ENCODE data around the gene ZNF609. TPM values are rescaled to one million over a fixed set of nuclear protein-coding genes. Genes with fewer than 3 reads are reported as not detected.

ZNF609 gene
- total RNA-seq, 1 experiment from 2014 or later = 9.9 TPM

GRCh38 chr15:64596701-64597476 lies 136.5 kb downstream of the ZNF609 start:
- Histone ChIP-seq H3K4me3 (ENCODE audit: low read length) (no peak overlapping the region), H3F3A (ENCODE audit: low read length, unreplicated experiment) (no peaks in the 10 kb centered on the region), H2AFZ (ENCODE audit: low read length) (no peak overlapping the region), H3K27me3 (ENCODE audit: low read length) (no peaks in the 10 kb centered on the region), H3K36me3 (ENCODE audit: low read depth, low read length) (no peaks in the 10 kb centered on the region), H3K27ac (ENCODE audit: low read length) (no peak overlapping the region), H3K79me2 (ENCODE audit: low read length) (peaks cover 5% of the 10 kb centered on the region; the same call in 1 of the 2 replicates), H3K4me1 (ENCODE audit: insufficient read depth, low read length) (peaks cover 9% of the 10 kb centered on the region), H3K4me2 (ENCODE audit: low read length) (no peak overlapping the region), H3K9me2 (replicated peaks; ENCODE audit: low read length) (no peaks in the 10 kb centered on the region), H3K9ac (ENCODE audit: low read length) (no peak overlapping the region), H4K20me1 (ENCODE audit: low read length) (no peaks in the 10 kb centered on the region), H3K9me3 (ENCODE audit: low read length) (no peaks in the 10 kb centered on the region)
- POLR2A ChIA-PET (ENCODE audit: unreplicated experiment) = interaction anchor here (0.5 kb wide), 1 partner anchor 298 kb away, joined by 5 read pairs; no protein-coding TSS in a partner anchor
- intact Hi-C loops (cut with micrococcal nuclease) = no loop called here
- DNase-seq = no peak
- ATAC-seq = no peak
- CTCF ChIA-PET = no interaction called here
- BruUV-seq (replicated peaks) = no TSS peak
- TF ChIP-seq CTCF (conservative IDR thresholded peaks at IDR 0.05; ENCODE audit: low read depth, low read length) (no peak), EZH2 (IDR thresholded peaks at IDR 0.05; ENCODE audit: low read length, unreplicated experiment) (no peak), EZH2phosphoT487 (IDR thresholded peaks at IDR 0.05; ENCODE audit: borderline replicate concordance, low read length) (no peak)

- Histone ChIP-seq H3K27me3 (ENCODE audit: low read length) (no peaks in the 10 kb centered on the region), H3K27ac (ENCODE audit: low read length) (no peak overlapping the region), H2AFZ (ENCODE audit: low read length) (no peak overlapping the region), H3K9ac (ENCODE audit: low read length) (no peak overlapping the region), H3K36me3 (ENCODE audit: low read depth, low read length) (no peaks in the 10 kb centered on the region), H3F3A (ENCODE audit: low read length, unreplicated experiment) (no peaks in the 10 kb centered on the region), H4K20me1 (ENCODE audit: low read length) (no peaks in the 10 kb centered on the region), H3K9me3 (ENCODE audit: low read length) (no peaks in the 10 kb centered on the region), H3K4me1 (ENCODE audit: insufficient read depth, low read length) (peaks cover 13% of the 10 kb centered on the region), H3K79me2 (ENCODE audit: low read length) (peaks cover 9% of the 10 kb centered on the region; the same call in 1 of the 2 replicates), H3K4me2 (ENCODE audit: low read length) (no peak overlapping the region), H3K9me2 (replicated peaks; ENCODE audit: low read length) (no peaks in the 10 kb centered on the region), H3K4me3 (ENCODE audit: low read length) (no peak overlapping the region)
- no TSS peak for BruUV-seq (replicated peaks)
- ChIA-PET CTCF (no interaction called here), POLR2A (ENCODE audit: unreplicated experiment) (no interaction called here)
- TF ChIP-seq CTCF (conservative IDR thresholded peaks at IDR 0.05; ENCODE audit: low read depth, low read length) (no peak), EZH2phosphoT487 (IDR thresholded peaks at IDR 0.05; ENCODE audit: borderline replicate concordance, low read length) (no peak), EZH2 (IDR thresholded peaks at IDR 0.05; ENCODE audit: low read length, unreplicated experiment) (no peak)
- intact Hi-C loops (cut with micrococcal nuclease) = no loop called here
- DNase-seq = no peak
- ATAC-seq = no peak
Observed at GRCh38 chr15:64597477-64597822, 137.1 kb downstream of the ZNF609 start.

GRCh38 chr15:64599226-64599625 lies 138.8 kb downstream of the ZNF609 start:
- H3F3A ChIP-seq (ENCODE audit: low read length, unreplicated experiment) = no peaks in the 10 kb centered on the region
- no peak overlapping the region for H3K9ac ChIP-seq (ENCODE audit: low read length)
- peaks cover 18% of the 10 kb centered on the region for H3K4me1 ChIP-seq (ENCODE audit: insufficient read depth, low read length)
- no peaks in the 10 kb centered on the region for H3K9me3 ChIP-seq (ENCODE audit: low read length)
- DNase-seq (no peak), ATAC-seq (no peak)
- 0 out of 2 replicates have a peak overlapping the region, but pooled peaks have one; percentile 6 for H3K4me2 ChIP-seq (ENCODE audit: low read length)
- ChIA-PET POLR2A (ENCODE audit: unreplicated experiment) (no interaction called here), CTCF (no interaction called here)
- no peaks in the 10 kb centered on the region for H4K20me1 ChIP-seq (ENCODE audit: low read length)
- no peaks in the 10 kb centered on the region for H3K27me3 ChIP-seq (ENCODE audit: low read length)
- H3K36me3 ChIP-seq (ENCODE audit: low read depth, low read length) = no peaks in the 10 kb centered on the region
- no peaks in the 10 kb centered on the region for H3K9me2 ChIP-seq (replicated peaks; ENCODE audit: low read length)
- H3K4me3 ChIP-seq (ENCODE audit: low read length) = no peak overlapping the region
- no peak overlapping the region for H3K27ac ChIP-seq (ENCODE audit: low read length)
- peaks cover 12% of the 10 kb centered on the region; the same call in 1 of the 2 replicates for H3K79me2 ChIP-seq (ENCODE audit: low read length)
- no TSS peak for BruUV-seq (replicated peaks)
- TF ChIP-seq EZH2 (IDR thresholded peaks at IDR 0.05; ENCODE audit: low read length, unreplicated experiment) (no peak), CTCF (conservative IDR thresholded peaks at IDR 0.05; ENCODE audit: low read depth, low read length) (no peak), EZH2phosphoT487 (IDR thresholded peaks at IDR 0.05; ENCODE audit: borderline replicate concordance, low read length) (no peak)
- intact Hi-C loops (cut with micrococcal nuclease) = no loop called here
- H2AFZ ChIP-seq (ENCODE audit: low read length) = no peak overlapping the region
